Keratinocyte (primary cell): ENCODE measurements around the gene IRX1. TPM values are rescaled to one million over a fixed set of nuclear protein-coding genes. Genes with fewer than 3 reads are reported as not detected.

Source experiments
- DNase-seq: peaks from one replicate; pipeline ENCODE4 v3.0.0-alpha.2; 2011; ENCODE audit warnings: low read depth, missing footprints, low spot score
- FAIRE-seq: peaks from 2 replicates; lab custom pipeline; 2011; peaks lifted over from hg19 to GRCh38; lab: Jason Lieb, UNC
- H2AFZ ChIP-seq: 2 replicates; pipeline ENCODE4 v1.6.0; 2012; ENCODE audit warnings: low read length, control low read depth, inconsistent platforms; ENCODE audit not compliant: control insufficient read depth
- H3K27ac ChIP-seq: 2 replicates; pipeline ENCODE4 v1.5.1; 2011; ENCODE audit warnings: low read length; ENCODE audit not compliant: control insufficient read depth, insufficient read depth
- H3K27me3 ChIP-seq: 3 replicates; pipeline ENCODE4 v1.6.0; 2011; ENCODE audit warnings: low read length; ENCODE audit not compliant: control insufficient read depth, insufficient read depth; ENCODE audit errors: extremely low read depth
- H3K36me3 ChIP-seq, 2 experiments: 2 replicates in 1 of 2; 3 replicates in 1 of 2; pipeline ENCODE4 v1.5.1; 2011; ENCODE audit warnings: low read length in 2 of 2, mild to moderate bottlenecking in 1 of 2; ENCODE audit not compliant: control insufficient read depth in 2 of 2, insufficient read depth in 2 of 2; ENCODE audit errors: extremely low read depth in 1 of 2
- H3K4me1 ChIP-seq: 3 replicates; pipeline ENCODE4 v1.5.1; 2011; ENCODE audit warnings: low read length; ENCODE audit not compliant: control insufficient read depth, insufficient read depth; ENCODE audit errors: extremely low read depth
- H3K4me2 ChIP-seq: 3 replicates; pipeline ENCODE4 v1.6.0; 2011; ENCODE audit warnings: low read depth, low read length; ENCODE audit not compliant: control insufficient read depth, insufficient read depth; ENCODE audit errors: extremely low read depth
- H3K4me3 ChIP-seq, 3 experiments: fragments of 200-600 bp in 1 of 3; sonication (generic) in 1 of 3; 2 replicates in 2 of 3; 3 replicates in 1 of 3; pipeline ENCODE4 v1.5.1; 2011 to 2016; ENCODE audit warnings: low read length in 3 of 3, mild to moderate bottlenecking in 3 of 3, control low read depth in 2 of 3, inconsistent platforms in 1 of 3, low read depth in 1 of 3, mixed read lengths in 1 of 3, mixed run types in 1 of 3, moderate library complexity in 1 of 3; ENCODE audit not compliant: control insufficient read depth in 2 of 3, insufficient read depth in 2 of 3; ENCODE audit errors: extremely low read depth in 1 of 3
- H3K79me2 ChIP-seq: 2 replicates; pipeline ENCODE4 v1.6.0; 2012; ENCODE audit warnings: low read length; ENCODE audit not compliant: control insufficient read depth, insufficient read depth
- H3K9ac ChIP-seq: 3 replicates; pipeline ENCODE4 v1.6.0; 2011; ENCODE audit warnings: low read length; ENCODE audit not compliant: control insufficient read depth, insufficient read depth; ENCODE audit errors: extremely low read depth
- H3K9me1 ChIP-seq: 3 replicates; pipeline ENCODE4 v1.6.0; 2011; ENCODE audit warnings: low read length; ENCODE audit not compliant: control insufficient read depth, insufficient read depth; ENCODE audit errors: extremely low read depth
- H3K9me3 ChIP-seq: 2 replicates; pipeline ENCODE4 v1.5.1; 2012; ENCODE audit warnings: low read depth, low read length; ENCODE audit not compliant: control insufficient read depth
- H4K20me1 ChIP-seq: 3 replicates; pipeline ENCODE4 v1.6.0; 2011; ENCODE audit warnings: low read length; ENCODE audit not compliant: control insufficient read depth, insufficient read depth; ENCODE audit errors: extremely low read depth
- EZH2 ChIP-seq: IDR thresholded peaks from one replicate; pipeline ENCODE4 v1.6.1; 2012; ENCODE audit warnings: inconsistent platforms, mild to moderate bottlenecking, low read length, moderate library complexity
- dilution Hi-C: fragments of 300-500 bp; cut with MboI; formaldehyde crosslinking; loops from one replicate; pipeline ENCODE4 v1.7.0; 2020; ENCODE audit warnings: low sequenced_read_pairs; ENCODE audit not compliant: extremely low pct_ligation_motif_present
- polyA plus RNA-seq, 5 experiments: library from polyadenylated mRNA; depleted of rRNA in 3 of 5; stranded (reverse) in 3 of 5; stranded (forward) in 1 of 5; unstranded in 1 of 5; fragments of >200 nt; gene quantifications; 1 replicate in 1 of 5; 2 replicates in 3 of 5; 3 replicates in 1 of 5; pipeline versions ENCODE4 v1.2.1 to v1.2.3, GENCODE V29; 2011 to 2012; ENCODE audit warnings: missing spikeins in 2 of 5, low read depth in 1 of 5, low replicate concordance in 1 of 5
- TF ChIP-seq, protein P1 (sequence below), 3 experiments: IDR thresholded peaks in 1 of 3; conservative IDR thresholded peaks in 1 of 3; optimal IDR thresholded peaks in 1 of 3; 2 replicates in 2 of 3; 3 replicates in 1 of 3; pipeline versions ENCODE3 to v1.5.1; 2011; ENCODE audit warnings: low read length in 3 of 3, mild to moderate bottlenecking in 3 of 3, moderate library complexity in 2 of 3, control low read depth in 1 of 3, inconsistent platforms in 1 of 3; ENCODE audit not compliant: insufficient read depth in 2 of 3; ENCODE audit errors: extremely low read depth in 1 of 3

IRX1 gene
- polyA plus RNA-seq, 1 donor (not counting 4 experiments of a cell fraction or from before 2014, with no cell fraction given) = 1.00 TPM

DNA sequence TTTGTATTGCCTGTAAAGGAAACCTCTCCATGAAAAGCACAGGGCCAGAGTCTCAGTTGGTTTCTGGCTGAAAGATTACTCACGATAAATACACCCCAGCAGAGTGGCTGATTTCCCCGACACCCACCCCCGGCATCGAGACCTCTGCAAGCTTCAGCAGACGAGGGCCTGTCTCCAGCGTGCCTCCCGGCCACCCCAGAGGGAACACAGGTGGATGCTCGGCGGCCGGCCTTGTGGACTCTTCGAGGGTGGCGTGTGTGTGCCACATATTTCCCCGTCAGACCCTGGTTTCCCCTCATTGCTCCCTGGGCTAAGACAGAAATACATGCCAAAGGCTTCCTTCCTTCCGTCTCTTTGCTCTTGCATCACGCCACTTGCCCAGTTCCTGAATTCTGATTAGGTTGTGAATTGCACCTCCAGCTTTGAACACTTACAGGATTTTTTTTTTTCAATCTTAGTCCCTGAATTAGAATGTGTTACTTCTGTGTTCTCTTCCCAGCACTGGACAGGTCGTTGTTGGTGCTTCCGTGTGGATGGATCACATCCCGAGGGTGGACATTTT lies 13.6 kb downstream of the IRX1 start:
- Histone ChIP-seq H3K36me3 (peaks cover 0 to 1% of the 10 kb centered on the region in 2 experiments), H3K9me3 (no peaks in the 10 kb centered on the region), H2AFZ (no peak overlapping the region), H3K9me1 (no peaks in the 10 kb centered on the region), H3K4me2 (no peak overlapping the region), H4K20me1 (no peaks in the 10 kb centered on the region), H3K9ac (no peak overlapping the region), H3K79me2 (no peaks in the 10 kb centered on the region), H3K27me3 (no peaks in the 10 kb centered on the region), H3K27ac (no peak overlapping the region), H3K4me3 (no peak overlapping the region), H3K4me1 (peaks cover 7% of the 10 kb centered on the region)
- dilution Hi-C loops = no loop called here
- FAIRE-seq = no peak
- no peak for DNase-seq
- no peak for TF ChIP-seq EZH2
- TF ChIP-seq, protein P1, sequence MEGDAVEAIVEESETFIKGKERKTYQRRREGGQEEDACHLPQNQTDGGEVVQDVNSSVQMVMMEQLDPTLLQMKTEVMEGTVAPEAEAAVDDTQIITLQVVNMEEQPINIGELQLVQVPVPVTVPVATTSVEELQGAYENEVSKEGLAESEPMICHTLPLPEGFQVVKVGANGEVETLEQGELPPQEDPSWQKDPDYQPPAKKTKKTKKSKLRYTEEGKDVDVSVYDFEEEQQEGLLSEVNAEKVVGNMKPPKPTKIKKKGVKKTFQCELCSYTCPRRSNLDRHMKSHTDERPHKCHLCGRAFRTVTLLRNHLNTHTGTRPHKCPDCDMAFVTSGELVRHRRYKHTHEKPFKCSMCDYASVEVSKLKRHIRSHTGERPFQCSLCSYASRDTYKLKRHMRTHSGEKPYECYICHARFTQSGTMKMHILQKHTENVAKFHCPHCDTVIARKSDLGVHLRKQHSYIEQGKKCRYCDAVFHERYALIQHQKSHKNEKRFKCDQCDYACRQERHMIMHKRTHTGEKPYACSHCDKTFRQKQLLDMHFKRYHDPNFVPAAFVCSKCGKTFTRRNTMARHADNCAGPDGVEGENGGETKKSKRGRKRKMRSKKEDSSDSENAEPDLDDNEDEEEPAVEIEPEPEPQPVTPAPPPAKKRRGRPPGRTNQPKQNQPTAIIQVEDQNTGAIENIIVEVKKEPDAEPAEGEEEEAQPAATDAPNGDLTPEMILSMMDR (optimal IDR thresholded peaks at IDR 0.05 in 1 of 3, IDR thresholded peaks at IDR 0.05 in 1 of 3, conservative IDR thresholded peaks at IDR 0.05 in 1 of 3; ENCODE audit: extremely low read depth in 1 of 3, insufficient read depth in 2 of 3, low read length in 3 of 3) = no peak

DNA sequence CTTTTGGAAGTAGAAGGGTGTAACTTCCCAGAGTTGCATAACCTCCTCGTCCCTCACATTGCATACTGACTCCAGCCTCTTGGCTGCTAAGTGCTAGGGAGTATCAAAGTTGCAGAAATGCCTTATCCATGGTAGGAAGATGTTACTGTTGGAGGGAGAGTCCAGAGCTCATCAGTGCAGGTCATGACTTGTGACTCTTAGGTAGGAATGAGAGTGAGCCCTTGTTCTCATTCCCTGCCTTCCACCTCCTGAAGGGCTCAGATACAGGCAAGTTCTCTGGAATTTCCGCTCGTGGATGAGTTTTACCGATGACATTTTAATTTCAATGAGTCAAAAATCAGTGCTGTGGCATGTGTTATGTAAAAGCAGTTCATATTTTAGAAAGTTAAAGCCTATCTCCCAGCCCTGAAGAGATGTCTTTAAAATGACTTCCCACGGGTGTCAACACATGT lies 17.0 kb downstream of the IRX1 start:
- no peaks in the 10 kb centered on the region for H4K20me1 ChIP-seq
- no peaks in the 10 kb centered on the region for H3K27me3 ChIP-seq
- no peaks in the 10 kb centered on the region for H3K9me3 ChIP-seq
- H3K27ac ChIP-seq = peak overlapping the region; percentile 32
- dilution Hi-C loops = no loop called here
- H3K79me2 ChIP-seq = no peaks in the 10 kb centered on the region
- peaks cover 0 to 1% of the 10 kb centered on the region in 2 experiments for H3K36me3 ChIP-seq
- no peaks in the 10 kb centered on the region for H3K9me1 ChIP-seq
- peaks cover 7% of the 10 kb centered on the region for H3K4me1 ChIP-seq
- FAIRE-seq (peak; percentile 46), DNase-seq (peak; percentile 58)
- no peak overlapping the region for H3K4me3 ChIP-seq
- no peak overlapping the region for H3K9ac ChIP-seq
- peak overlapping the region; percentile 18 for H3K4me2 ChIP-seq
- no peak overlapping the region for H2AFZ ChIP-seq
- TF ChIP-seq, protein P1 (optimal IDR thresholded peaks at IDR 0.05 in 1 of 3, IDR thresholded peaks at IDR 0.05 in 1 of 3, conservative IDR thresholded peaks at IDR 0.05 in 1 of 3; ENCODE audit: extremely low read depth in 1 of 3, insufficient read depth in 2 of 3, low read length in 3 of 3) = no peak
- TF ChIP-seq EZH2 = no peak
